ENCODE results near the gene DIP2B. TPM values are rescaled to one million over a fixed set of nuclear protein-coding genes. Genes with fewer than 3 reads are reported as not detected.
A peak's percentile ranks its signal among the peaks of the same experiment; 100 is the strongest.

DIP2B gene
- total RNA-seq, 1 experiment from 2014 or later, result 20.0 TPM

GRCh38 chr12:50732591-50732990 is 227.8 kb downstream of the DIP2B start:
- H2BK12ac ChIP-seq (ENCODE audit: insufficient read length, low read depth, low read length), result no peak overlapping the region
- H2BK20ac ChIP-seq (ENCODE audit: low read depth, low read length, poor library complexity, severe bottlenecking), result no peak overlapping the region
- no peaks in the 10 kb centered on the region for H3K9me3 ChIP-seq (ENCODE audit: control insufficient read depth, low read depth, low read length)
- no peak overlapping the region for H3K4me2 ChIP-seq (ENCODE audit: insufficient read depth, insufficient read length, low read length)
- no peaks in the 10 kb centered on the region for H3K27me3 ChIP-seq (ENCODE audit: insufficient read depth, low read length)
- H3K27ac ChIP-seq (ENCODE audit: insufficient read length, low read depth, low read length), result no peak overlapping the region
- H4K8ac ChIP-seq (replicated peaks; ENCODE audit: insufficient read length, low read depth, low read length), result no peak overlapping the region
- H3K14ac ChIP-seq (ENCODE audit: insufficient read depth, low read length), result no peak overlapping the region
- no peaks in the 10 kb centered on the region for H3K23me2 ChIP-seq (ENCODE audit: insufficient read length, low read depth, low read length, poor library complexity, severe bottlenecking)
- H2BK120ac ChIP-seq (ENCODE audit: low read depth, low read length, poor library complexity, severe bottlenecking), result no peak overlapping the region
- no peak overlapping the region for H3K18ac ChIP-seq (ENCODE audit: insufficient read length, low read depth, low read length)
- H4K5ac ChIP-seq (ENCODE audit: insufficient read length, low read depth, low read length), result no peak overlapping the region
- Mint-ChIP-seq H3K4me3 (no peak overlapping the region), H3K4me1 (no peaks in the 10 kb centered on the region), H3K36me3 (ENCODE audit: insufficient read depth in 1 of 3, low read depth in 3 of 3) (peaks cover 25 to 58% (median 56%) of the 10 kb centered on the region in 3 experiments; a peak in 6 of 7 replicates), H3K9me3 (no peaks in the 10 kb centered on the region), H3K27ac (peak overlapping the region in 2 of 3 experiments; percentile 70 to 72; a peak in 3 of 7 replicates), H3K27me3 (ENCODE audit: low read depth) (no peaks in the 10 kb centered on the region)
- H2AK5ac ChIP-seq (ENCODE audit: insufficient read length, low read length), result no peak overlapping the region
- H3K79me2 ChIP-seq (ENCODE audit: insufficient read depth, low read length), result no peaks in the 10 kb centered on the region
- H2AFZ ChIP-seq (ENCODE audit: low read length), result no peak overlapping the region
- H3T11ph ChIP-seq (ENCODE audit: low read length), result no peak overlapping the region
- H2BK5ac ChIP-seq (ENCODE audit: insufficient read length, low read length), result no peak overlapping the region
- H3K4ac ChIP-seq (ENCODE audit: low read depth, low read length), result no peak overlapping the region
- no peaks in the 10 kb centered on the region for H3K4me1 ChIP-seq (ENCODE audit: insufficient read depth, low read length)
- no peak overlapping the region for H4K91ac ChIP-seq (ENCODE audit: insufficient read length, low read depth, low read length)
- no peak for TF ChIP-seq CTCF (conservative IDR thresholded peaks at IDR 0.05)
- H4K20me1 ChIP-seq (ENCODE audit: control insufficient read depth, insufficient read depth, insufficient read length), result no peaks in the 10 kb centered on the region
- H3K9ac ChIP-seq (ENCODE audit: extremely low read depth, insufficient read length, low read length), result no peak overlapping the region
- no peak overlapping the region for H3K23ac ChIP-seq (ENCODE audit: insufficient read length, low read depth, low read length)
- no peaks in the 10 kb centered on the region for H3K79me1 ChIP-seq (ENCODE audit: insufficient read depth, low read depth, low read length, poor library complexity, severe bottlenecking)
- DNase-seq, result no peak
- no CpG with 5 or more reads among the region's 9 CpGs for WGBS (ENCODE audit: extremely low coverage, insufficient read length, low lambda C conversion rate)
- no peak overlapping the region for H2BK15ac ChIP-seq (ENCODE audit: low read depth, low read length)
- no peak overlapping the region for H3K56ac ChIP-seq (ENCODE audit: insufficient read length, low read depth, low read length)

All from H9 (cell line).